ENCODE measurements around the gene FNDC3B. TPM values are rescaled to one million over a fixed set of nuclear protein-coding genes. Genes with fewer than 3 reads are reported as not detected.

The FNDC3B gene
- total and polyA plus RNA-seq, 2 donors (not counting 3 experiments of a cell fraction or from before 2014, with no cell fraction given): 91.6 to 295 TPM

- intact Hi-C loops (cut with micrococcal nuclease): loop anchor here (1.0 to 5.0 kb wide), 4 partner anchors 15 to 49 kb away; no protein-coding TSS in a partner anchor
- Histone ChIP-seq H3K9me3 (replicated peaks; ENCODE audit: control insufficient read depth, insufficient read depth, low read length) (no peaks in the 10 kb centered on the region), H3K36me3 (ENCODE audit: control insufficient read depth in 2 of 2, extremely low read depth in 1 of 2, insufficient read depth in 2 of 2, low read length in 2 of 2) (peaks cover 0 to 2% of the 10 kb centered on the region in 2 experiments), H3K4me1 (ENCODE audit: control insufficient read depth, extremely low read depth, insufficient read depth, low read length) (peaks cover 22% of the 10 kb centered on the region), H3K9me1 (replicated peaks; ENCODE audit: control insufficient read depth, extremely low read depth, insufficient read depth, low read length) (no peaks in the 10 kb centered on the region), H3K27ac (ENCODE audit: insufficient read depth, low read depth, low read length) (peak overlapping the region; percentile 64), H3K9ac (replicated peaks; ENCODE audit: extremely low read depth, insufficient read depth, low read length) (peak overlapping the region; percentile 51), H4K20me1 (replicated peaks; ENCODE audit: control insufficient read depth, extremely low read depth, insufficient read depth, low read length) (no peaks in the 10 kb centered on the region), H2AFZ (ENCODE audit: low read depth, low read length) (no peak overlapping the region), H3K79me2 (ENCODE audit: control insufficient read depth, insufficient read depth, low read length) (peaks cover 84% of the 10 kb centered on the region), H3K4me3 (replicated peaks in 1 of 3; ENCODE audit: insufficient read depth in 1 of 3, low read depth in 1 of 3, low read length in 3 of 3) (no peak overlapping the region), H3K27me3 (ENCODE audit: control insufficient read depth in 2 of 2, insufficient read depth in 2 of 2, low read length in 2 of 2) (no peaks in the 10 kb centered on the region), H3K4me2 (ENCODE audit: insufficient read depth, low read length) (peak overlapping the region; percentile 47)
- DNase-seq (ENCODE audit: low read depth, low spot score) (peak; percentile 90), FAIRE-seq (no peak)
- POLR2A ChIA-PET: no interaction called here
- CTCF ChIA-PET: interaction anchor here (0.9 to 2.3 kb wide), 8 partner anchors 16 to 71 kb away, joined by 3 to 6 read pairs (median 4); no protein-coding TSS in a partner anchor
- BruUV-seq (replicated peaks): no TSS peak
- TF ChIP-seq JUN (IDR thresholded peaks at IDR 0.05; ENCODE audit: borderline replicate concordance, insufficient read depth, insufficient read length, low read depth) (peak; percentile 11), FOS (IDR thresholded peaks at IDR 0.05; ENCODE audit: borderline replicate concordance, insufficient read depth, low read length) (peak; percentile 44), POLR2A (IDR thresholded peaks at IDR 0.05; ENCODE audit: low read depth, low read length) (no peak), POLR2AphosphoS5 (IDR thresholded peaks at IDR 0.05; ENCODE audit: insufficient read depth, low read depth, low read length) (peak; percentile 46)
- dilution Hi-C loops (cut with MboI; ENCODE audit: extremely low pct_ligation_motif_present, low sequenced_read_pairs): no loop called here
These were observed 161.9 kb downstream of the FNDC3B start for GRCh38 chr3:172201136-172201869.

GRCh38 chr3:172201870-172202236, 162.5 kb downstream of the FNDC3B start:
- H3K36me3 ChIP-seq (ENCODE audit: control insufficient read depth in 2 of 2, extremely low read depth in 1 of 2, insufficient read depth in 2 of 2, low read length in 2 of 2): peaks cover 0 to 2% of the 10 kb centered on the region in 2 experiments
- no peak overlapping the region for H2AFZ ChIP-seq (ENCODE audit: low read depth, low read length)
- ChIA-PET POLR2A (no interaction called here), CTCF (interaction anchor here (1.3 to 2.3 kb wide), 5 partner anchors 20 to 72 kb away, joined by 3 to 6 read pairs (median 6); no protein-coding TSS in a partner anchor)
- H3K4me3 ChIP-seq (replicated peaks in 1 of 3; ENCODE audit: insufficient read depth in 1 of 3, low read depth in 1 of 3, low read length in 3 of 3): no peak overlapping the region
- H3K4me2 ChIP-seq (ENCODE audit: insufficient read depth, low read length): no peak overlapping the region
- H3K9me1 ChIP-seq (replicated peaks; ENCODE audit: control insufficient read depth, extremely low read depth, insufficient read depth, low read length): no peaks in the 10 kb centered on the region
- H3K4me1 ChIP-seq (ENCODE audit: control insufficient read depth, extremely low read depth, insufficient read depth, low read length): peaks cover 22% of the 10 kb centered on the region
- peak overlapping the region; percentile 64 for H3K27ac ChIP-seq (ENCODE audit: insufficient read depth, low read depth, low read length)
- no peak overlapping the region for H3K9ac ChIP-seq (replicated peaks; ENCODE audit: extremely low read depth, insufficient read depth, low read length)
- H3K79me2 ChIP-seq (ENCODE audit: control insufficient read depth, insufficient read depth, low read length): peaks cover 82% of the 10 kb centered on the region
- DNase-seq (ENCODE audit: low read depth, low spot score) (peak; percentile 51), FAIRE-seq (peak; percentile 8)
- dilution Hi-C loops (cut with MboI; ENCODE audit: extremely low pct_ligation_motif_present, low sequenced_read_pairs) (no loop called here), intact Hi-C loops (cut with micrococcal nuclease) (loop anchor here (1.0 to 5.0 kb wide), 4 partner anchors 15 to 49 kb away; no protein-coding TSS in a partner anchor)
- no peaks in the 10 kb centered on the region for H4K20me1 ChIP-seq (replicated peaks; ENCODE audit: control insufficient read depth, extremely low read depth, insufficient read depth, low read length)
- BruUV-seq (replicated peaks): no TSS peak
- H3K9me3 ChIP-seq (replicated peaks; ENCODE audit: control insufficient read depth, insufficient read depth, low read length): no peaks in the 10 kb centered on the region
- H3K27me3 ChIP-seq (ENCODE audit: control insufficient read depth in 2 of 2, insufficient read depth in 2 of 2, low read length in 2 of 2): no peaks in the 10 kb centered on the region
- TF ChIP-seq POLR2A (IDR thresholded peaks at IDR 0.05; ENCODE audit: low read depth, low read length) (no peak), GATA2 (IDR thresholded peaks at IDR 0.05; ENCODE audit: insufficient read depth, insufficient read length, low read depth, low read length) (no peak), FOS (IDR thresholded peaks at IDR 0.05; ENCODE audit: borderline replicate concordance, insufficient read depth, low read length) (no peak)
